ENCODE results near the gene RPL10A.

The RPL10A gene

DNA sequence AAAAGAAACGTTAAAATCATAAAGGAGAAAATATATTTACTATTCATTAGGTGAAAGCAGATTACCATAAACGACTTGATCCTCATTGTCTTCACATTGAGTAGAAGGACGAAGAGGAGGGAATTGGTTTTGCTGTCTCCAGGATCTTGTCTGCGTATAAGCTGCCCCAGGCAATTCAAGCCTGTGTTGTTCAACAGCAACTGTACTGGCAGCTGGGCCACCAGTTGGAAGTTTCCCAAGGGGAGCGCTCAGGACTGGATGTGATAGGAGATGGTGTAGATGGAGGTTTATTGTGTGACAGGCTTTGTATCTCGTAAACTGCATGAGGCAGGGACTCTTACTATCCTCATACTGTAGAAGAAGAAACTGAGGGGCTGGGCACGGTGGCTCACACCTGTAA, 20.0 kb upstream of the RPL10A start:
- Histone ChIP-seq H3K9me3 (ENCODE audit: control insufficient read depth, insufficient read depth, low read length) (no peaks in the 10 kb centered on the region), H3K27ac (ENCODE audit: low read length) (no peak overlapping the region), H3K36me3 (ENCODE audit: control insufficient read depth, insufficient read depth, low read length) (no peaks in the 10 kb centered on the region), H3K27me3 (ENCODE audit: control insufficient read depth, insufficient read depth, low read length) (no peaks in the 10 kb centered on the region), H3K4me3 (ENCODE audit: low read length) (no peak overlapping the region), H3K4me1 (ENCODE audit: control insufficient read depth, insufficient read depth, low read length) (peaks cover 1% of the 10 kb centered on the region; the same call in 1 of the 2 replicates)
- WGBS (ENCODE audit: insufficient coverage, insufficient read length) = no CpG with 5 or more reads among the region's 7 CpGs
- no peak for DNase-seq (ENCODE audit: low read depth, low spot score)

DNA sequence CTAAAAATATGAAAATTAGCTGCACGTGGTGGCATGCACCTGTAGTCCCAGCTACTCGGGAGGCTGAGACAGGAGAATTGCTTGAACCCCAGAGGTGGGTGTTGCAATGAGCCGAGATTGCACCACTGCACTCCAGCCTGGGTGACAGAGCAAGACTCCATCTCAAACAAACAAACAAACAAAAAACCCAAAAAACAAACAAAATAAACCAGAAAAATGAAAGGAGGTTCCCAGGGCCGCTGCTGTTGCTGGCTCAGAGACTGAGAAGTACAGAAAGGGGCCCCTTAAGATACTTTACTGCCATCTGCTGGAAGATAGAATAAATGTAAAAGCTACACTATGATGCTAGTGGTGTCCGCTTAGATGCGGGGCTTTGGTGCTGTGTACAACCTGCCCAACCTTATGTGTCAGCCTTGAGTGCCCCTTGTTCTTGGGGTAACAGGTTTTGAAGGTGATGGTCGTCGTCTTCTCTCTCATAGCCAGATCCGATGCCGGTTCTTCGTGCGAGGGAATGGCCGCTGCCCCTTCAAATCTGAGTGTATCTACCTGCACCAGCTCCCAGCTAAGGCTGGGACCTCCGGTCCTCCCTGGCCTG, 18.8 kb upstream of the RPL10A start:
- no peak overlapping the region for H3K4me3 ChIP-seq (ENCODE audit: low read length)
- H3K36me3 ChIP-seq (ENCODE audit: control insufficient read depth, insufficient read depth, low read length) = no peaks in the 10 kb centered on the region
- no peak for DNase-seq (ENCODE audit: low read depth, low spot score)
- no peaks in the 10 kb centered on the region for H3K27me3 ChIP-seq (ENCODE audit: control insufficient read depth, insufficient read depth, low read length)
- peaks cover 1% of the 10 kb centered on the region; the same call in 1 of the 2 replicates for H3K4me1 ChIP-seq (ENCODE audit: control insufficient read depth, insufficient read depth, low read length)
- no peak overlapping the region for H3K27ac ChIP-seq (ENCODE audit: low read length)
- H3K9me3 ChIP-seq (ENCODE audit: control insufficient read depth, insufficient read depth, low read length) = no peaks in the 10 kb centered on the region
- WGBS (ENCODE audit: insufficient coverage, insufficient read length) = no CpG with 5 or more reads among the region's 14 CpGs

DNA sequence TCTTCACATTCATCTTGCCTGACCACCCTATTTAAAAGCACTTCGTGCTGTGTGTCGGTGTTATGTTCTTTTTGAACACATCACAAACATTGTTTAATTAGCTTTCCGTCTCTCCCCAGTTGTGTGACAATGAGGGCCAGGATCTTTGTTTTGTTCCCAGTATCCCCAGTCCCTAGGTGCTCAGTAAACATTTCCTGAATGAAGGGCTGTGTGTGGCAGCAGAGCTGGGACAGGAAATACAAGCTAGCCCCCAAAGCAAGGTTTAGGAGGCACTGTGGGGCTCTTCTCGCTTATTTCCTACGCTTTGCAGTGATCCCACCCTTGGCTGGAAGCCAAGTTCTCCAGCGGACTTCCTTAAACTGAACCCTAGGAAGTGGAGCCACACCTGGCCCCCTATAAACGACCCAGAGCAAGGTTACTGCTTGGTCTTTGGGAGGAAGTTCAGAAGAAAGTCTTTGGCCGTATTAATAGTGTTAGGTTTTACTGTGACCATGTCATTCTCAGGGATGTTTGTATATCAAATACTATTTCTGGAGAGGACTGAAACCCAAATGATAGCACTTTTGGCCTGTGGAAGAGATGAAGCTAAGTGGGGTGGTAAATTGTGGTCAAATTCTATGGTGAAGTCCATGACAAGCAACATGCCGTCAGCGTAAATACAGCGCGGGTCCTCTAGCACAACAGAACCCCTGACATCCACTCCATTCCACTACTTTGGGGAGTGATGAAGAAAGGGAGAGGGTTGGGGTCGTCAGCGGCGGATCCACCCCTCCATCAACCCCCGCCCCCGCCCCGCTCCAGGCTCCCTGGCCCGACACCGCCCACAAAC, 16.6 kb upstream of the RPL10A start:
- no peak for DNase-seq (ENCODE audit: low read depth, low spot score)
- Histone ChIP-seq H3K4me3 (ENCODE audit: low read length) (no peak overlapping the region; the same call in 1 of the 2 replicates), H3K9me3 (ENCODE audit: control insufficient read depth, insufficient read depth, low read length) (no peaks in the 10 kb centered on the region), H3K27ac (ENCODE audit: low read length) (no peak overlapping the region), H3K27me3 (ENCODE audit: control insufficient read depth, insufficient read depth, low read length) (no peaks in the 10 kb centered on the region), H3K36me3 (ENCODE audit: control insufficient read depth, insufficient read depth, low read length) (peaks cover 4% of the 10 kb centered on the region; the same call in 1 of the 2 replicates), H3K4me1 (ENCODE audit: control insufficient read depth, insufficient read depth, low read length) (peaks cover 1% of the 10 kb centered on the region; the same call in 1 of the 2 replicates)
- WGBS (ENCODE audit: insufficient coverage, insufficient read length) = no CpG with 5 or more reads among the region's 20 CpGs

DNA sequence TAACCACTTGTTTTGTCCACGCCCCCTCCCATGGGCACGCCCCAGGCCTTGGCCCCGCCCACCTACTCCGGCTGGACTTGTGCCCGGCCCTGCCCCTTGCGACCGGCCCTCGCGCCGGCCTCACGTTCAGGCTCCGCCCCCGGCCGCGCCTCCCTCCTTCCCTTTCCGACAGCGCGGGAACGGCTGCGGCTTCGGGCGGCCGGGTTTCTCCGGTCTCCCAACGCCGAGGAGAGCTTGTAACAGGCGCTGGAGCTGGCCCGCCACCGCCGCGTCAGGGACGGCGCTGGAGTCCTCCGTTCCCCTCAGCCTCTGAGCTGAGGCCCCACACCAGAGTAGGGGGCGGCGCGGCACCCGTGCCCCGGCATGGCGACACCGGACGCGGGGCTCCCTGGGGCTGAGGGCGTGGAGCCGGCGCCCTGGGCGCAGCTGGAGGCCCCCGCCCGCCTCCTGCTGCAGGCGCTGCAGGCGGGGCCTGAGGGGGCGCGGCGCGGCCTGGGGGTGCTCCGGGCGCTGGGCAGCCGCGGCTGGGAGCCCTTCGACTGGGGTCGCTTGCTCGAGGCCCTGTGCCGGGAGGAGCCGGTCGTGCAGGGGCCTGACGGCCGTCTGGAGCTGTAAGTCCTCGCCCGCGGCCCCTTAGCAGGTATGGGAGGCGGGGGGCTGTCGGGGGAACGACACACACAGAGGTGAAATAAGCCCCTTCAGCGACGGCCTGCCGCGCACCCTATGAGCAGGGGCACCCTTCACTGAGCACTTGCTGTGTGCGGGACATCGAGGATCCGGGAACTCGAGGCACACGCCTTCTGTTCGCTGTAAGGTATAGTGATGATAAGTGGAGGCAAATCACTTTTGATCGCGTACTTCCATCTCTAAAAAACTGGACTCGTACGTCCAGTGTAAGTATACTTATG, 15.8 kb upstream of the RPL10A start, which contains the start of gene FANCE:
Gene FANCE (plus strand): TSS at position 156 of the 908 bp plus-strand sequence. CDS start 208 bp downstream, at position 364.
- no peak for DNase-seq (ENCODE audit: low read depth, low spot score)
- H3K27ac ChIP-seq (ENCODE audit: low read length) = no peak within 1 kb of the TSS
- H3K36me3 ChIP-seq (ENCODE audit: control insufficient read depth, insufficient read depth, low read length) = peaks cover 6% of the 10 kb centered on the region; the same call in 1 of the 2 replicates
- peak within 1 kb of the TSS; percentile 62; the same call in 1 of the 2 replicates for H3K4me3 ChIP-seq (ENCODE audit: low read length)
- peaks cover 1% of the 10 kb centered on the region; the same call in 1 of the 2 replicates for H3K4me1 ChIP-seq (ENCODE audit: control insufficient read depth, insufficient read depth, low read length)
- no peaks in the 10 kb centered on the region for H3K9me3 ChIP-seq (ENCODE audit: control insufficient read depth, insufficient read depth, low read length)
- WGBS (ENCODE audit: insufficient coverage, insufficient read length) = no CpG with 5 or more reads among the region's 87 CpGs
- no peaks in the 10 kb centered on the region for H3K27me3 ChIP-seq (ENCODE audit: control insufficient read depth, insufficient read depth, low read length)

DNA sequence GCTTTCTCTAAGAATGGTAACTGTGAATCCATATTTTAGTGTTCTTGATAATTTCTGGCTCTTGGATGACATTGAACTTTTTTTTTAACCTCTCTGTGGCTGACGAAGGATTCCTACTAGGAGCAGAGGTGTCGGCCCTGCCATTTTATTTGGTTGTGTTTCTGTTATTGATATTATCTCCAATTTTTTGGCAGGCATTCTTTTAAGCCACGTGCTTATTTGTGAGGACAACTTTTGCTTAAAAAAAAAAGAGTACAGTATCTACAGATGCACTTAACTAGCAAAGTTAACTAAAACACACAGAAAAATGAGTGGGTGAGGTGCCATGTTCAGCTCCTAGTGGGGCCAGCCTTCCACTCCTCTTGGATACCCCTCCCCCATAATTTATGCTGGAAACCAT, 15.0 kb upstream of the RPL10A start:
- H3K36me3 ChIP-seq (ENCODE audit: control insufficient read depth, insufficient read depth, low read length) = peaks cover 7% of the 10 kb centered on the region; the same call in 1 of the 2 replicates
- no CpG with 5 or more reads among the region's 3 CpGs for WGBS (ENCODE audit: insufficient coverage, insufficient read length)
- H3K27me3 ChIP-seq (ENCODE audit: control insufficient read depth, insufficient read depth, low read length) = no peaks in the 10 kb centered on the region
- H3K27ac ChIP-seq (ENCODE audit: low read length) = no peak overlapping the region
- no peak overlapping the region; the same call in 1 of the 2 replicates for H3K4me3 ChIP-seq (ENCODE audit: low read length)
- no peak for DNase-seq (ENCODE audit: low read depth, low spot score)
- H3K4me1 ChIP-seq (ENCODE audit: control insufficient read depth, insufficient read depth, low read length) = peaks cover 1% of the 10 kb centered on the region; the same call in 1 of the 2 replicates
- no peaks in the 10 kb centered on the region for H3K9me3 ChIP-seq (ENCODE audit: control insufficient read depth, insufficient read depth, low read length)

DNA sequence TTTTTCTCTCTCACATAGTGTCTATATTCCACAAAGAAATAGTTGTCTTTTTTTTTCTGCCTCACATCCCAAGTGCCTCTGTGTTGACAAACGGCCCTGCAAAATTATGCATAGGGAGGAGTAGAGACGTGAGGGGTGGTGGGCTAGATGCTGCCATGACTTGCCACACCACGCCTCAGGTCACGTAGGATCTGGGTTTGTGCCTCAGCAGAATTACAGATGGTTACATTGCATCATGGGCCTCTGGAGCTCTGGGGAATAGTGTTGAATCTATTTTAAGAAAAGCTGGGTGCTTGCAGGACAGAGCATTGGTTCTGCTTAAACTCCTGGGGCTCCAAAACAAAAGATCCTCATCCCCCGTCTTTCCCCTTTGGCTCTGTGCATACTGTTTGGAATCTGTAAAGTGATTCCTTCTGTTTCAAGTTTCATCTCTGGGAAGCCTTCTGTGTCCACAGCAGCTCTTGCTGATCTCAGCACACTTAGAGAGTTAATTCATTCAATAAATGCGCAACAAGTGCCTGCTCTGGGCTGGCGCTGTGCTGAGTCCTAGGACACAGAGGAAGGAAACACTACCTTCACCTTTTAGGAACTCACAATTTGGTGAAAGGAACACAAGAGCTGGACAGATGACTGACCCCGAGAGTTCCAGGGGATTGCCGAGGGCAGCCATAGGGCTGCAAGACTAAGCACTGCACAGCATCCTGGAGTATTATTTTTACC, 13.7 kb upstream of the RPL10A start:
- Histone ChIP-seq H3K27me3 (ENCODE audit: control insufficient read depth, insufficient read depth, low read length) (no peaks in the 10 kb centered on the region), H3K4me3 (ENCODE audit: low read length) (no peak overlapping the region), H3K36me3 (ENCODE audit: control insufficient read depth, insufficient read depth, low read length) (peaks cover 11% of the 10 kb centered on the region), H3K9me3 (ENCODE audit: control insufficient read depth, insufficient read depth, low read length) (no peaks in the 10 kb centered on the region), H3K4me1 (ENCODE audit: control insufficient read depth, insufficient read depth, low read length) (peaks cover 1% of the 10 kb centered on the region; the same call in 1 of the 2 replicates), H3K27ac (ENCODE audit: low read length) (no peak overlapping the region)
- WGBS (ENCODE audit: insufficient coverage, insufficient read length) = no CpG with 5 or more reads among the region's 9 CpGs
- DNase-seq (ENCODE audit: low read depth, low spot score) = no peak

DNA sequence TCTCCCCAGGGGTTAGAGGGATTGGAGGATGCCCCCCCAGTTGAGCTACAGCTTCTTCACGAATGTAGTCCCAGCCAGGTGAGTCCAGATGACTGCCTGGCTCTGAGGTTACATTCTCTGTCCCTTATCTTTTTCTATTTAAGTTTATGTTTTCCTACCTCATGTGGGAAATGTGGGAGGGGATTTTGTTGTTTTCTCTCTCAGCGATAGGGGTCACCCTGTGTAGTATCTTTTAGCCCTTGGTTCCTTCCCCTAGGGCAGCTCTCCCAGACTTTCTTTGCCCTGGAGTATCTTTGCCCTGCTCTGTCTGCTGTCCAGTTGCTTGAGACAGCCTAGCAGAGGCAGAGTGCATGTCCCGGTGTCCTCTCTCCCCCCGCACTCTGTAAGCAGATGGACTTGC, 10.3 kb upstream of the RPL10A start:
- no peak overlapping the region for H3K4me3 ChIP-seq (ENCODE audit: low read length)
- H3K27me3 ChIP-seq (ENCODE audit: control insufficient read depth, insufficient read depth, low read length) = no peaks in the 10 kb centered on the region
- H3K9me3 ChIP-seq (ENCODE audit: control insufficient read depth, insufficient read depth, low read length) = no peaks in the 10 kb centered on the region
- no peak overlapping the region for H3K27ac ChIP-seq (ENCODE audit: low read length)
- DNase-seq (ENCODE audit: low read depth, low spot score) = no peak
- H3K4me1 ChIP-seq (ENCODE audit: control insufficient read depth, insufficient read depth, low read length) = no peaks in the 10 kb centered on the region
- no CpG with 5 or more reads among the region's 4 CpGs for WGBS (ENCODE audit: insufficient coverage, insufficient read length)
- H3K36me3 ChIP-seq (ENCODE audit: control insufficient read depth, insufficient read depth, low read length) = peaks cover 16% of the 10 kb centered on the region

DNA sequence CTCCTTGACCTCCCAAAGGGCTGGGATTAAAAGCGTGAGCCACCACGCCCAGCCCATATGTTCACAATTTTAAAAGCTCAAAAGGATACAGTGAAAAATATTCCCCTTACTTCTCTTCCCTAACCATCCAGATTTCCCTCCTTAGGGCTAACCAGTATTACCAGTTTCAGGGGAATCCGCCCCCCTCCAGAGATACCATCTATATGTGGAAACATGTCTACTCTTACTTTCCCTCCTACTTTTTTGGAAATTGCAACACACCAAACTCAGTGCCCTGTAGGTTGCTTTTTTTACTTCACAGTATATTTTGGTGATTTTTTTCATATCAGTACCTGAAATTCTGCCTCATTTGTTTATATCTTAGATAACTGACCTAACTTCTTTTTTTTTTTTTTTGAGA, 6.9 kb upstream of the RPL10A start:
- no peaks in the 10 kb centered on the region for H3K27me3 ChIP-seq (ENCODE audit: control insufficient read depth, insufficient read depth, low read length)
- peaks cover 12% of the 10 kb centered on the region for H3K36me3 ChIP-seq (ENCODE audit: control insufficient read depth, insufficient read depth, low read length)
- H3K4me3 ChIP-seq (ENCODE audit: low read length) = no peak overlapping the region
- no peaks in the 10 kb centered on the region for H3K9me3 ChIP-seq (ENCODE audit: control insufficient read depth, insufficient read depth, low read length)
- H3K4me1 ChIP-seq (ENCODE audit: control insufficient read depth, insufficient read depth, low read length) = no peaks in the 10 kb centered on the region
- WGBS (ENCODE audit: insufficient coverage, insufficient read length) = no CpG with 5 or more reads among the region's 3 CpGs
- no peak overlapping the region for H3K27ac ChIP-seq (ENCODE audit: low read length)
- DNase-seq (ENCODE audit: low read depth, low spot score) = no peak

DNA sequence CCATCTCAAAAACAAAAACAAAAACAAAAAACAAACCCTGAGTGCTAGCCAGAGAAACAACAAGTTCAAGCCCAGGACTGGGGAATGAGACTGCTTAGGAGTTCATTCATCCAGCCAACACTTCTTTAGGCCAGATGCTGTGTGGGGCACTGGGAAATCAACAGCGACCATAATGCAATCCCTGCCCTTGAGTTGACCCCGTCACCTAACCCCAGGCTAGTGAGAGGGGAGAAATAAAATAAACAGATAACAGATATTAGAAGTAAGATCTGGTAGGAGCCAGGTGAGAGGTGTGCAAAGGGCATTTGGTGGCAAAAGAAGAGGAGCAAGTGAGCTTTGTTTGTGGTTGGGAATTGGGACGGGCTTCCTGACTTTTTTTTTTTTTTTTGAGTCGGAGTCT, 4.9 kb upstream of the RPL10A start:
- Histone ChIP-seq H3K27ac (ENCODE audit: low read length) (no peak overlapping the region), H3K36me3 (ENCODE audit: control insufficient read depth, insufficient read depth, low read length) (peaks cover 10% of the 10 kb centered on the region), H3K4me1 (ENCODE audit: control insufficient read depth, insufficient read depth, low read length) (no peaks in the 10 kb centered on the region; the same call in 1 of the 2 replicates), H3K9me3 (ENCODE audit: control insufficient read depth, insufficient read depth, low read length) (no peaks in the 10 kb centered on the region), H3K27me3 (ENCODE audit: control insufficient read depth, insufficient read depth, low read length) (no peaks in the 10 kb centered on the region), H3K4me3 (ENCODE audit: low read length) (no peak overlapping the region)
- no peak for DNase-seq (ENCODE audit: low read depth, low spot score)
- WGBS (ENCODE audit: insufficient coverage, insufficient read length) = no CpG with 5 or more reads among the region's 4 CpGs

All from iPS DF 6.9 (cell line).